Keratinocyte (primary cell): Measurements from ENCODE around the gene CALY. TPM values are rescaled to one million over a fixed set of nuclear protein-coding genes. Genes with fewer than 3 reads are reported as not detected.

Source experiments
- DNase-seq: peaks from one replicate; pipeline ENCODE4 v3.0.0-alpha.2; 2011; ENCODE audit warnings: low read depth, missing footprints, low spot score
- FAIRE-seq: peaks from 2 replicates; lab custom pipeline; 2011; peaks lifted over from hg19 to GRCh38; lab: Jason Lieb, UNC
- H2AFZ ChIP-seq: 2 replicates; pipeline ENCODE4 v1.6.0; 2012; ENCODE audit warnings: low read length, control low read depth, inconsistent platforms; ENCODE audit not compliant: control insufficient read depth
- H3K27ac ChIP-seq: 2 replicates; pipeline ENCODE4 v1.5.1; 2011; ENCODE audit warnings: low read length; ENCODE audit not compliant: control insufficient read depth, insufficient read depth
- H3K27me3 ChIP-seq: 3 replicates; pipeline ENCODE4 v1.6.0; 2011; ENCODE audit warnings: low read length; ENCODE audit not compliant: control insufficient read depth, insufficient read depth; ENCODE audit errors: extremely low read depth
- H3K36me3 ChIP-seq, 2 experiments: 2 replicates in 1 of 2; 3 replicates in 1 of 2; pipeline ENCODE4 v1.5.1; 2011; ENCODE audit warnings: low read length in 2 of 2, mild to moderate bottlenecking in 1 of 2; ENCODE audit not compliant: control insufficient read depth in 2 of 2, insufficient read depth in 2 of 2; ENCODE audit errors: extremely low read depth in 1 of 2
- H3K4me1 ChIP-seq: 3 replicates; pipeline ENCODE4 v1.5.1; 2011; ENCODE audit warnings: low read length; ENCODE audit not compliant: control insufficient read depth, insufficient read depth; ENCODE audit errors: extremely low read depth
- H3K4me2 ChIP-seq: 3 replicates; pipeline ENCODE4 v1.6.0; 2011; ENCODE audit warnings: low read depth, low read length; ENCODE audit not compliant: control insufficient read depth, insufficient read depth; ENCODE audit errors: extremely low read depth
- H3K4me3 ChIP-seq, 3 experiments: fragments of 200-600 bp in 1 of 3; sonication (generic) in 1 of 3; 2 replicates in 2 of 3; 3 replicates in 1 of 3; pipeline ENCODE4 v1.5.1; 2011 to 2016; ENCODE audit warnings: low read length in 3 of 3, mild to moderate bottlenecking in 3 of 3, control low read depth in 2 of 3, inconsistent platforms in 1 of 3, low read depth in 1 of 3, mixed read lengths in 1 of 3, mixed run types in 1 of 3, moderate library complexity in 1 of 3; ENCODE audit not compliant: control insufficient read depth in 2 of 3, insufficient read depth in 2 of 3; ENCODE audit errors: extremely low read depth in 1 of 3
- H3K79me2 ChIP-seq: 2 replicates; pipeline ENCODE4 v1.6.0; 2012; ENCODE audit warnings: low read length; ENCODE audit not compliant: control insufficient read depth, insufficient read depth
- H3K9ac ChIP-seq: 3 replicates; pipeline ENCODE4 v1.6.0; 2011; ENCODE audit warnings: low read length; ENCODE audit not compliant: control insufficient read depth, insufficient read depth; ENCODE audit errors: extremely low read depth
- H3K9me1 ChIP-seq: 3 replicates; pipeline ENCODE4 v1.6.0; 2011; ENCODE audit warnings: low read length; ENCODE audit not compliant: control insufficient read depth, insufficient read depth; ENCODE audit errors: extremely low read depth
- H3K9me3 ChIP-seq: 2 replicates; pipeline ENCODE4 v1.5.1; 2012; ENCODE audit warnings: low read depth, low read length; ENCODE audit not compliant: control insufficient read depth
- H4K20me1 ChIP-seq: 3 replicates; pipeline ENCODE4 v1.6.0; 2011; ENCODE audit warnings: low read length; ENCODE audit not compliant: control insufficient read depth, insufficient read depth; ENCODE audit errors: extremely low read depth
- EZH2 ChIP-seq: IDR thresholded peaks from one replicate; pipeline ENCODE4 v1.6.1; 2012; ENCODE audit warnings: inconsistent platforms, mild to moderate bottlenecking, low read length, moderate library complexity
- dilution Hi-C: fragments of 300-500 bp; cut with MboI; formaldehyde crosslinking; loops from one replicate; pipeline ENCODE4 v1.7.0; 2020; ENCODE audit warnings: low sequenced_read_pairs; ENCODE audit not compliant: extremely low pct_ligation_motif_present
- polyA plus RNA-seq, 5 experiments: library from polyadenylated mRNA; depleted of rRNA in 3 of 5; stranded (reverse) in 3 of 5; stranded (forward) in 1 of 5; unstranded in 1 of 5; fragments of >200 nt; gene quantifications; 1 replicate in 1 of 5; 2 replicates in 3 of 5; 3 replicates in 1 of 5; pipeline versions ENCODE4 v1.2.1 to v1.2.3, GENCODE V29; 2011 to 2012; ENCODE audit warnings: missing spikeins in 2 of 5, low read depth in 1 of 5, low replicate concordance in 1 of 5
- TF ChIP-seq, protein P1 (sequence below), 3 experiments: IDR thresholded peaks in 1 of 3; conservative IDR thresholded peaks in 1 of 3; optimal IDR thresholded peaks in 1 of 3; 2 replicates in 2 of 3; 3 replicates in 1 of 3; pipeline versions ENCODE3 to v1.5.1; 2011; ENCODE audit warnings: low read length in 3 of 3, mild to moderate bottlenecking in 3 of 3, moderate library complexity in 2 of 3, control low read depth in 1 of 3, inconsistent platforms in 1 of 3; ENCODE audit not compliant: insufficient read depth in 2 of 3; ENCODE audit errors: extremely low read depth in 1 of 3

Gene CALY
- polyA plus RNA-seq, 1 donor (not counting 4 experiments of a cell fraction or from before 2014, with no cell fraction given): not detected

DNA sequence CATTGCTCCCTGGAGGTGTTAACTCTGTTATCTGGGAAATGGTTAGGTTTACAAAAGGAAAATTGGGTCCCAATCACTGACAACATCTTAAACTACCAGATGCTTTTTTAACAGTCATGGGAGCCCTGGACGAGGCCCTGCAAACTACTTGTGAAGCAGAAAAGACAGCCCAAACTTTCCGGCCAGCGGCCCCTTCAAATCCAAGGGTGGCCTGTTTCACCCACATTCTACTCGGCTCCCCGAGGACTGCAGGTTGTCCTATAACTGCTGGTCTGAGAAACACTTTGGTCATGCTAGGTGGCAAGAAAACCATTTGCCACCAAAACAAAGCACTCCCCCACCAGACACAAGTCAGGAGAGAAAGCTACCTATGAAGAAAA lies 30.6 kb downstream of the CALY start:
- Histone ChIP-seq H2AFZ (no peak overlapping the region), H3K4me3 (no peak overlapping the region), H3K9me1 (peaks cover 2% of the 10 kb centered on the region), H3K4me1 (peaks cover 9% of the 10 kb centered on the region), H3K36me3 (peaks cover 14 to 15% of the 10 kb centered on the region in 2 experiments), H3K9me3 (no peaks in the 10 kb centered on the region), H3K27ac (no peak overlapping the region), H3K27me3 (no peaks in the 10 kb centered on the region), H3K4me2 (no peak overlapping the region), H4K20me1 (peaks cover 3% of the 10 kb centered on the region), H3K79me2 (peaks cover 58% of the 10 kb centered on the region), H3K9ac (no peak overlapping the region)
- DNase-seq: no peak
- dilution Hi-C loops: no loop called here
- FAIRE-seq: no peak
- no peak for TF ChIP-seq EZH2
- TF ChIP-seq, protein P1, sequence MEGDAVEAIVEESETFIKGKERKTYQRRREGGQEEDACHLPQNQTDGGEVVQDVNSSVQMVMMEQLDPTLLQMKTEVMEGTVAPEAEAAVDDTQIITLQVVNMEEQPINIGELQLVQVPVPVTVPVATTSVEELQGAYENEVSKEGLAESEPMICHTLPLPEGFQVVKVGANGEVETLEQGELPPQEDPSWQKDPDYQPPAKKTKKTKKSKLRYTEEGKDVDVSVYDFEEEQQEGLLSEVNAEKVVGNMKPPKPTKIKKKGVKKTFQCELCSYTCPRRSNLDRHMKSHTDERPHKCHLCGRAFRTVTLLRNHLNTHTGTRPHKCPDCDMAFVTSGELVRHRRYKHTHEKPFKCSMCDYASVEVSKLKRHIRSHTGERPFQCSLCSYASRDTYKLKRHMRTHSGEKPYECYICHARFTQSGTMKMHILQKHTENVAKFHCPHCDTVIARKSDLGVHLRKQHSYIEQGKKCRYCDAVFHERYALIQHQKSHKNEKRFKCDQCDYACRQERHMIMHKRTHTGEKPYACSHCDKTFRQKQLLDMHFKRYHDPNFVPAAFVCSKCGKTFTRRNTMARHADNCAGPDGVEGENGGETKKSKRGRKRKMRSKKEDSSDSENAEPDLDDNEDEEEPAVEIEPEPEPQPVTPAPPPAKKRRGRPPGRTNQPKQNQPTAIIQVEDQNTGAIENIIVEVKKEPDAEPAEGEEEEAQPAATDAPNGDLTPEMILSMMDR (optimal IDR thresholded peaks at IDR 0.05 in 1 of 3, IDR thresholded peaks at IDR 0.05 in 1 of 3, conservative IDR thresholded peaks at IDR 0.05 in 1 of 3; ENCODE audit: extremely low read depth in 1 of 3, insufficient read depth in 2 of 3, low read length in 3 of 3): no peak

DNA sequence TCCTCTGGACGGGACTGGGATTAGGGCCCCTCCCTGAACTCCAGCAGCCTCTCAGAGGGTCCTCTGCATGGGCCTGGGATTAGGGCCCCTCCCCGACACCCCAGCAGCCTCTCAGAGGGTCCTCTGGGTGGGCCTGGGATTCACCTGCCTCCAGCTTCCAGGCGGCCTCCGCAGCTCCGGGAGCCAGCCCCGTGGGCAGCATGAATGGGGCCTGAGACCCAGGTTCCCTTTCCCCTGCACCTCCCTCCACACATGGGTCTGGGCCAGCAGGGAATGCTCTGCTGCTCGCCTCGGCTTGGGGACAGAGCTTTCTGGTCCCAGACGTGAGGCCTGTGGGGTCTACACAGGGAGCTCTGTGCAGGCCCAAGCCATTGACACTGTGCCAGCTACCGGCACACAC lies 33.5 kb downstream of the CALY start:
- H3K9me1 ChIP-seq: peaks cover 2% of the 10 kb centered on the region
- H3K4me1 ChIP-seq: peaks cover 6% of the 10 kb centered on the region
- DNase-seq (no peak), FAIRE-seq (no peak)
- no peaks in the 10 kb centered on the region for H3K27me3 ChIP-seq
- no peak overlapping the region for H3K4me2 ChIP-seq
- TF ChIP-seq, protein P1 (optimal IDR thresholded peaks at IDR 0.05 in 1 of 3, IDR thresholded peaks at IDR 0.05 in 1 of 3, conservative IDR thresholded peaks at IDR 0.05 in 1 of 3; ENCODE audit: extremely low read depth in 1 of 3, insufficient read depth in 2 of 3, low read length in 3 of 3): no peak
- TF ChIP-seq EZH2: no peak
- dilution Hi-C loops: no loop called here
- H3K9ac ChIP-seq: no peak overlapping the region
- no peak overlapping the region for H3K27ac ChIP-seq
- H3K36me3 ChIP-seq: peaks cover 24 to 26% of the 10 kb centered on the region in 2 experiments
- H3K79me2 ChIP-seq: peaks cover 55% of the 10 kb centered on the region
- no peak overlapping the region for H3K4me3 ChIP-seq
- no peaks in the 10 kb centered on the region for H3K9me3 ChIP-seq
- peaks cover 3% of the 10 kb centered on the region for H4K20me1 ChIP-seq
- H2AFZ ChIP-seq: no peak overlapping the region
